HuH-7.5 (cell line): ENCODE results near the gene ARHGAP27.
"Not testable (repeated sequence)": the region's sequence is repeated elsewhere in the genome, so short reads cannot be mapped to it uniquely, and the experiment has no call there.

Source experiments
- DNase-seq: peaks from one replicate; pipeline ENCODE4 v3.0.0; 2011; ENCODE audit warnings: low spot score

ARHGAP27 gene

GRCh38 chr17:45432405-45433158 lies at the start of gene ARHGAP27:
TSS of gene ARHGAP27 (minus strand) at chr17:45432870. CDS start at chr17:45430279, 2,591 bp downstream.
- DNase-seq, result no peak

- not testable (repeated sequence) for DNase-seq
These were observed 49.6 kb upstream of the ARHGAP27 start for GRCh38 chr17:45482317-45482716.

GRCh38 chr17:45475436-45475835 lies 42.8 kb upstream of the ARHGAP27 start:
- DNase-seq, result not testable (repeated sequence)

- not testable (repeated sequence) for DNase-seq
These were observed 39.6 kb upstream of the ARHGAP27 start for GRCh38 chr17:45472249-45472648.

GRCh38 chr17:45469204-45469563 lies 36.5 kb upstream of the ARHGAP27 start:
- DNase-seq, result not testable (repeated sequence)

- not testable (repeated sequence) for DNase-seq
These were observed 35.9 kb upstream of the ARHGAP27 start for GRCh38 chr17:45468293-45469203.

- not testable (repeated sequence) for DNase-seq
These were observed 29.1 kb upstream of the ARHGAP27 start for GRCh38 chr17:45461524-45462327.

- DNase-seq, result not testable (repeated sequence)
These were observed 27.8 kb upstream of the ARHGAP27 start for GRCh38 chr17:45460422-45460821.

GRCh38 chr17:45454341-45454740 lies 21.7 kb upstream of the ARHGAP27 start:
- not testable (repeated sequence) for DNase-seq

- not testable (repeated sequence) for DNase-seq
These were observed 21.1 kb upstream of the ARHGAP27 start for GRCh38 chr17:45453731-45454130.

- not testable (repeated sequence) for DNase-seq
These were observed 20.5 kb upstream of the ARHGAP27 start for GRCh38 chr17:45453225-45453534.

- DNase-seq, result not testable (repeated sequence)
These were observed 19.9 kb upstream of the ARHGAP27 start for GRCh38 chr17:45452329-45453224.

- DNase-seq, result not testable (repeated sequence)
These were observed 19.0 kb upstream of the ARHGAP27 start for GRCh38 chr17:45451660-45452059.

- no peak for DNase-seq
These were observed 18.5 kb upstream of the ARHGAP27 start for GRCh38 chr17:45451131-45451530.

- DNase-seq, result not testable (repeated sequence)
These were observed 17.1 kb upstream of the ARHGAP27 start for GRCh38 chr17:45449708-45450329.

GRCh38 chr17:45449260-45449659 lies 16.6 kb upstream of the ARHGAP27 start:
- DNase-seq, result not testable (repeated sequence)

- not testable (repeated sequence) for DNase-seq
These were observed 15.8 kb upstream of the ARHGAP27 start for GRCh38 chr17:45448483-45448882.

- not testable (repeated sequence) for DNase-seq
These were observed 15.4 kb upstream of the ARHGAP27 start for GRCh38 chr17:45448066-45448465.

GRCh38 chr17:45447650-45448049 lies 15.0 kb upstream of the ARHGAP27 start:
- DNase-seq, result not testable (repeated sequence)

- not testable (repeated sequence) for DNase-seq
These were observed 14.4 kb upstream of the ARHGAP27 start for GRCh38 chr17:45446872-45447625.
